Testis (tissue), 2 donors: Measurements from ENCODE around the gene GALE.

ENCODE experiments used
- CTCF ChIP-seq, 3 experiments: fragments of 450-650 bp in 2 of 3; fragments of 200-600 bp in 1 of 3; sonication (generic) in 1 of 3; IDR thresholded peaks; one replicate each; pipeline ENCODE4 v1.5.1; 2016 to 2019; ENCODE audit warnings: antibody characterized with exemption in 3 of 3, mild to moderate bottlenecking in 2 of 3, moderate library complexity in 1 of 3
- POLR2A ChIP-seq: fragments of 450-650 bp; IDR thresholded peaks from one replicate; pipeline ENCODE4 v1.6.1; 2017; ENCODE audit warnings: antibody characterized with exemption, mild to moderate bottlenecking, moderate library complexity

GRCh38 chr1:23799255-23799569 is 1.3 kb downstream of the GALE start:
- TF ChIP-seq CTCF (IDR thresholded peaks at IDR 0.05) (no peak), POLR2A (no peak)
